SU-DHL-6 (cell line): ENCODE results near the gene VAPB.

Source experiments
- H2AFZ ChIP-seq: fragments of 200-600 bp; sonication (generic); 2 replicates; pipeline ENCODE4 v1.6.1; 2014; ENCODE audit warnings: low read depth, mild to moderate bottlenecking, moderate library complexity, mixed read lengths, antibody characterized with exemption, low read length; ENCODE audit not compliant: severe bottlenecking
- H3F3A ChIP-seq: fragments of 200-600 bp; shearing (Covaris generic); 2 replicates; pipeline ENCODE4 v1.6.0; 2016; ENCODE audit warnings: antibody characterized with exemption, mild to moderate bottlenecking; ENCODE audit not compliant: insufficient read depth
- H3K27ac ChIP-seq: fragments of 200-600 bp; sonication (generic); 2 replicates; pipeline ENCODE4 v1.5.1; 2016; ENCODE audit warnings: low read depth, mild to moderate bottlenecking, low read length, moderate library complexity, mixed read lengths
- H3K27me3 ChIP-seq: fragments of 200-600 bp; sonication (generic), shearing (Covaris generic); 2 replicates; pipeline ENCODE4 v1.6.0; 2014; ENCODE audit warnings: mild to moderate bottlenecking, low read length
- H3K36me3 ChIP-seq: fragments of 200-600 bp; sonication (generic); 2 replicates; pipeline ENCODE4 v1.6.1; 2014; ENCODE audit warnings: mild to moderate bottlenecking, low read length, mixed read lengths
- H3K4me2 ChIP-seq: fragments of 300-600, 200-600 bp; shearing (Covaris generic), sonication (generic); 2 replicates; pipeline ENCODE4 v1.6.0; 2014; ENCODE audit warnings: low read length, low read depth, mild to moderate bottlenecking; ENCODE audit not compliant: poor library complexity, severe bottlenecking
- H3K4me3 ChIP-seq: fragments of 200-600 bp; sonication (generic); 2 replicates; pipeline ENCODE4 v1.5.1; 2014; ENCODE audit warnings: antibody characterized with exemption, low read length, mild to moderate bottlenecking, mixed read lengths; ENCODE audit not compliant: insufficient read depth, poor library complexity, severe bottlenecking
- H3K79me2 ChIP-seq: fragments of 200-600 bp; sonication (generic); 2 replicates; pipeline ENCODE4 v1.6.1; 2014; ENCODE audit warnings: mild to moderate bottlenecking, low read length, moderate library complexity; ENCODE audit not compliant: insufficient read depth
- H3K9ac ChIP-seq: fragments of 200-600 bp; sonication (generic); 2 replicates; pipeline ENCODE4 v1.7.0; 2014; ENCODE audit warnings: mild to moderate bottlenecking, low read length
- H3K9me2 ChIP-seq: fragments of 200-600 bp; sonication (generic); replicated peaks from 2 replicates; pipeline ENCODE4 v1.6.1; 2014; ENCODE audit warnings: low read length; ENCODE audit not compliant: insufficient read depth
- H3K9me3 ChIP-seq: fragments of 200-600 bp; sonication (generic); 2 replicates; pipeline ENCODE4 v1.6.1; 2014; ENCODE audit warnings: low read length, mixed read lengths; ENCODE audit not compliant: insufficient read depth
- H4K20me1 ChIP-seq: fragments of 200-600 bp; sonication (generic); 2 replicates; pipeline ENCODE4 v1.6.1; 2014; ENCODE audit warnings: low read depth, mild to moderate bottlenecking, antibody characterized with exemption, low read length, moderate library complexity, mixed read lengths
- CTCF ChIP-seq: fragments of 200-600 bp; sonication (generic); IDR thresholded peaks from one replicate; pipeline ENCODE4 v1.5.1; 2017; ENCODE audit warnings: antibody characterized with exemption, mild to moderate bottlenecking, low read length, moderate library complexity; ENCODE audit not compliant: insufficient read depth, poor library complexity, severe bottlenecking
- EZH2phosphoT487 ChIP-seq: fragments of 200-600 bp; sonication (generic), shearing (Covaris generic); conservative IDR thresholded peaks from 2 replicates; pipeline ENCODE4 v1.6.1; 2018; ENCODE audit warnings: mild to moderate bottlenecking, antibody characterized with exemption, low read length, moderate library complexity, mixed read lengths

VAPB gene

GRCh38 chr20:58494923-58495622 lies 106.0 kb downstream of the VAPB start:
- Histone ChIP-seq H2AFZ (no peak overlapping the region), H3K27ac (no peak overlapping the region), H3K27me3 (no peaks in the 10 kb centered on the region), H3K9ac (no peak overlapping the region), H3K9me3 (no peaks in the 10 kb centered on the region), H3K79me2 (no peaks in the 10 kb centered on the region), H3F3A (no peaks in the 10 kb centered on the region), H3K36me3 (no peaks in the 10 kb centered on the region), H3K4me3 (no peak overlapping the region), H3K9me2 (no peaks in the 10 kb centered on the region), H3K4me2 (no peak overlapping the region), H4K20me1 (no peaks in the 10 kb centered on the region)
- TF ChIP-seq EZH2phosphoT487 (no peak), CTCF (no peak)

GRCh38 chr20:58495623-58496428 lies 106.8 kb downstream of the VAPB start:
- no peak overlapping the region for H2AFZ ChIP-seq
- TF ChIP-seq CTCF (no peak), EZH2phosphoT487 (no peak)
- H3K36me3 ChIP-seq, result no peaks in the 10 kb centered on the region
- H4K20me1 ChIP-seq, result no peaks in the 10 kb centered on the region
- H3K27me3 ChIP-seq, result no peaks in the 10 kb centered on the region
- no peaks in the 10 kb centered on the region for H3F3A ChIP-seq
- no peak overlapping the region for H3K4me3 ChIP-seq
- no peak overlapping the region for H3K9ac ChIP-seq
- no peak overlapping the region for H3K4me2 ChIP-seq
- H3K9me3 ChIP-seq, result no peaks in the 10 kb centered on the region
- H3K9me2 ChIP-seq, result no peaks in the 10 kb centered on the region
- H3K79me2 ChIP-seq, result no peaks in the 10 kb centered on the region
- H3K27ac ChIP-seq, result no peak overlapping the region

GRCh38 chr20:58496429-58496769 lies 107.4 kb downstream of the VAPB start:
- no peaks in the 10 kb centered on the region for H3F3A ChIP-seq
- no peak overlapping the region for H3K4me2 ChIP-seq
- no peaks in the 10 kb centered on the region for H3K36me3 ChIP-seq
- no peak for TF ChIP-seq EZH2phosphoT487
- TF ChIP-seq CTCF, result no peak
- H3K9me3 ChIP-seq, result no peaks in the 10 kb centered on the region
- no peaks in the 10 kb centered on the region for H3K9me2 ChIP-seq
- H3K27ac ChIP-seq, result no peak overlapping the region
- no peaks in the 10 kb centered on the region for H4K20me1 ChIP-seq
- no peaks in the 10 kb centered on the region for H3K27me3 ChIP-seq
- H3K79me2 ChIP-seq, result no peaks in the 10 kb centered on the region
- no peak overlapping the region for H2AFZ ChIP-seq
- no peak overlapping the region for H3K9ac ChIP-seq
- H3K4me3 ChIP-seq, result no peak overlapping the region
